GM19025 (cell line): Measurements from ENCODE around the gene KCNAB2.
"Not testable (repeated sequence)": the region's sequence is repeated elsewhere in the genome, so short reads cannot be mapped to it uniquely, and the experiment has no call there.

Source experiments
- ATAC-seq: cut with Tn5 transposase; IDR thresholded peaks from one replicate; pipeline ENCODE4 v1.9.1; 2021; ENCODE audit warnings: mild to moderate bottlenecking, low read depth, moderate library complexity; ENCODE audit not compliant: unreplicated experiment

The KCNAB2 gene

GRCh38 chr1:6077061-6077460, 31.4 kb downstream of the KCNAB2 start:
- not testable (repeated sequence) for ATAC-seq

GRCh38 chr1:6077506-6077905, 31.8 kb downstream of the KCNAB2 start:
- no peak for ATAC-seq

- no peak for ATAC-seq
These were observed 32.2 kb downstream of the KCNAB2 start for GRCh38 chr1:6077919-6078318.

- no peak for ATAC-seq
These were observed 34.8 kb downstream of the KCNAB2 start for GRCh38 chr1:6080469-6080868.

- ATAC-seq: no peak
These were observed 36.2 kb downstream of the KCNAB2 start for GRCh38 chr1:6081901-6082300.

- no peak for ATAC-seq
These were observed 36.8 kb downstream of the KCNAB2 start for GRCh38 chr1:6082430-6082971.

- ATAC-seq: no peak
These were observed 37.7 kb downstream of the KCNAB2 start for GRCh38 chr1:6083385-6083784.

- ATAC-seq: no peak
These were observed 38.2 kb downstream of the KCNAB2 start for GRCh38 chr1:6083801-6084446.

GRCh38 chr1:6084781-6085495, 39.2 kb downstream of the KCNAB2 start:
- no peak for ATAC-seq

- no peak for ATAC-seq
These were observed 40.0 kb downstream of the KCNAB2 start for GRCh38 chr1:6085666-6086065.

- no peak for ATAC-seq
These were observed 40.7 kb downstream of the KCNAB2 start for GRCh38 chr1:6086358-6086757.

- no peak for ATAC-seq
These were observed 41.2 kb downstream of the KCNAB2 start for GRCh38 chr1:6086762-6087376.

GRCh38 chr1:6087377-6087772, 41.7 kb downstream of the KCNAB2 start:
- no peak for ATAC-seq

- no peak for ATAC-seq
These were observed 42.3 kb downstream of the KCNAB2 start for GRCh38 chr1:6087958-6088357.

GRCh38 chr1:6088956-6089355, 43.3 kb downstream of the KCNAB2 start:
- ATAC-seq: no peak

GRCh38 chr1:6090288-6090687, 44.6 kb downstream of the KCNAB2 start:
- ATAC-seq: no peak

- no peak for ATAC-seq
These were observed 45.5 kb downstream of the KCNAB2 start for GRCh38 chr1:6090996-6091822.

GRCh38 chr1:6091823-6092109, 46.1 kb downstream of the KCNAB2 start:
- ATAC-seq: no peak

- no peak for ATAC-seq
These were observed 46.5 kb downstream of the KCNAB2 start for GRCh38 chr1:6092211-6092610.

- ATAC-seq: no peak
These were observed 47.4 kb downstream of the KCNAB2 start for GRCh38 chr1:6093071-6093470.

GRCh38 chr1:6093611-6094010, 47.9 kb downstream of the KCNAB2 start:
- ATAC-seq: no peak
